DOHH2 (cell line): ENCODE data around the gene KRTAP9-3.

Source experiments
- EZH2phosphoT487 ChIP-seq: fragments of 200-600 bp; sonication (generic); IDR thresholded peaks from 2 replicates; pipeline ENCODE4 v1.6.1; 2017; ENCODE audit warnings: borderline replicate concordance, mild to moderate bottlenecking, antibody characterized with exemption, low read length, moderate library complexity, mixed read lengths
- TF ChIP-seq, protein P1 (sequence below): fragments of 200-600 bp; sonication (generic); IDR thresholded peaks from one replicate; pipeline ENCODE4 v1.5.1; 2014; ENCODE audit warnings: antibody characterized with exemption, mild to moderate bottlenecking, low read depth, low read length; ENCODE audit not compliant: poor library complexity, severe bottlenecking

DNA sequence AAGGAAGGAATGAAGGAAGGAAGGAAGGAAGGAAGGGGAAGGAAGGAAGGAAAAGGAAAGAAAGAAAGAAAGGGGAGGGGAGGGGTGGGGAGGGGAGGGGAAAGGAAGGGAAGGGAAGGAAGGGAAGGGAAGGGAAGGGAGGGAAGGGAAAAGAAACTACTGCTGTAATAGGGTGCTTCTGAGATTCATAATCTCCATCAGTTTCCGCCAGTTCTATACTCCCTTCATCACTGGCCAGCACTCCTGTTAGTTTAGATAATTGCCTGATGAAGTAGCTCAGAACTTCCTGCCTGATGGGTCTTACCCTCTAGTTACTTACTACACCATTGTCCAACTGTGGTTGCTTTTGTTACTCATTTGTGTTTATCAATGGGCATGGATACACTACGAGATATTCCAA lies 31.0 kb downstream of the KRTAP9-3 start:
- TF ChIP-seq, protein P1, sequence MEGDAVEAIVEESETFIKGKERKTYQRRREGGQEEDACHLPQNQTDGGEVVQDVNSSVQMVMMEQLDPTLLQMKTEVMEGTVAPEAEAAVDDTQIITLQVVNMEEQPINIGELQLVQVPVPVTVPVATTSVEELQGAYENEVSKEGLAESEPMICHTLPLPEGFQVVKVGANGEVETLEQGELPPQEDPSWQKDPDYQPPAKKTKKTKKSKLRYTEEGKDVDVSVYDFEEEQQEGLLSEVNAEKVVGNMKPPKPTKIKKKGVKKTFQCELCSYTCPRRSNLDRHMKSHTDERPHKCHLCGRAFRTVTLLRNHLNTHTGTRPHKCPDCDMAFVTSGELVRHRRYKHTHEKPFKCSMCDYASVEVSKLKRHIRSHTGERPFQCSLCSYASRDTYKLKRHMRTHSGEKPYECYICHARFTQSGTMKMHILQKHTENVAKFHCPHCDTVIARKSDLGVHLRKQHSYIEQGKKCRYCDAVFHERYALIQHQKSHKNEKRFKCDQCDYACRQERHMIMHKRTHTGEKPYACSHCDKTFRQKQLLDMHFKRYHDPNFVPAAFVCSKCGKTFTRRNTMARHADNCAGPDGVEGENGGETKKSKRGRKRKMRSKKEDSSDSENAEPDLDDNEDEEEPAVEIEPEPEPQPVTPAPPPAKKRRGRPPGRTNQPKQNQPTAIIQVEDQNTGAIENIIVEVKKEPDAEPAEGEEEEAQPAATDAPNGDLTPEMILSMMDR = no peak
- no peak for TF ChIP-seq EZH2phosphoT487
